Stimulated activated CD4-positive, alpha-beta T cell treated with anti-CD3 and anti-CD28 coated beads, Interleukin-15, amount 100 ng/mL, for 48 hours (primary cell): Measurements from ENCODE around the gene PRRT4.

Experiments
- DNase-seq, 2 donors: peaks; one replicate each; pipeline ENCODE4 v3.0.0-alpha.2; 2020; ENCODE audit warnings: low read depth in 2 of 2

The PRRT4 gene

DNA sequence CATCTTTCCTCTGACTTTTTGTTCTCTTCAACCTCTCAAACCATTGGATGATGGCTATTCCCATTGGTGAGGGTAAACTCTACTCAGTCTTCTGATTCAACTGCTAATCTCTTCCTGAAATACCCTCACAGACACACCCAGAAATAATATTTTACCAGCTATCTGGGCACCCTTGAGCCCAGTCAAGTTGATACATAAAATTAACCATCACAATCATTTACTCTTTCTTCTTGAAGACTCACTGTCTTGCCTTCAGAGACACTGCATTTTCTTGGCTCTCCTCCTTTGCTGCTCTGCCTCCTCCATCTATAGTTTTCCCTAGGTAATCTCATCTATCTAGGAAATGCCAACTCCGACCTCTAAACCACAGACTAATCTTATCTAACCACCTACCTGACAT, 12.6 kb upstream of the PRRT4 start:
- DNase-seq: no peak

DNA sequence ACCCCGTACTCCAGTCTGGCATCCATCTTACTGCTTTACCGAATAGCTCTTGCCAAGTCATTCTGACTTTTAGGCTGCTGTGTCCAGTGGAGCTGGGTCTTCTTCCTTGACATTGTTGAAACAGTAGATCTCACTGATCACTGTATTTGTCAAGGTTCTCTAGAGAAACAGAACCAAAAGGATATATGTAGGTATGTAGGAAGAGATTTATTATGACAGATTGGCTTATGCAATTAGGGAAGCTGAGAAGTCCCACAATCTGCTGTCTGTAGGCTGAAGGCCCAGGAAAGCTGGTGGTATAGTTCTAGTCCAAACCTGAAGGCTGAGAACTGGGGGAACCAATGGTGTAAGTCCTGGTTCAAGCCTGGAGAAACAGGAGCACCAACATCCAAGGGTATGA, 12.1 kb upstream of the PRRT4 start:
- no peak for DNase-seq

GRCh38 chr7:128370491-128370890, 9.0 kb upstream of the PRRT4 start:
- DNase-seq: no peak

- no peak for DNase-seq
These were observed 5.5 kb upstream of the PRRT4 start for GRCh38 chr7:128366986-128367385.

DNA sequence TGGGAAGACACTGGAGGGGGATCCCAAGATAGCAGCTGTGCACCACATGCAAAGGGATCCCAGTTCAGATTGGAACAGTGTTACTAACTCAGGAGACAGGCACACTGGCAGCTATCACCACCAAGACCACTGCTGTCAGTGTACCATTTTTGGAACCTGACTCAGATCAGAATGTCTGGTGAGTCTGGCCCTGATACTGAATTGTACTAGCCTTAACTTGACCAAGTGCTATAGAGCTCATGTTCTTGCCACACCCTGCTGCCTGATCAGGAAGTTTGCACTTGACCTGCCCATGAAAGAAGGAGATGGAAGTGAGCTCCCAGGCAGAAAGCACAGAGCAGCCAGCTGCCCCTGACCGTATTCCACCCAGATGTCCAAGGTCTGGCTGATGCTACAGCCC, 4.8 kb upstream of the PRRT4 start:
- DNase-seq: no peak

- DNase-seq: no peak
These were observed 3.9 kb upstream of the PRRT4 start for GRCh38 chr7:128365432-128365831.

GRCh38 chr7:128364166-128364870, 2.8 kb upstream of the PRRT4 start:
- no peak for DNase-seq

GRCh38 chr7:128363261-128363721, 1.8 kb upstream of the PRRT4 start:
- DNase-seq: no peak

DNA sequence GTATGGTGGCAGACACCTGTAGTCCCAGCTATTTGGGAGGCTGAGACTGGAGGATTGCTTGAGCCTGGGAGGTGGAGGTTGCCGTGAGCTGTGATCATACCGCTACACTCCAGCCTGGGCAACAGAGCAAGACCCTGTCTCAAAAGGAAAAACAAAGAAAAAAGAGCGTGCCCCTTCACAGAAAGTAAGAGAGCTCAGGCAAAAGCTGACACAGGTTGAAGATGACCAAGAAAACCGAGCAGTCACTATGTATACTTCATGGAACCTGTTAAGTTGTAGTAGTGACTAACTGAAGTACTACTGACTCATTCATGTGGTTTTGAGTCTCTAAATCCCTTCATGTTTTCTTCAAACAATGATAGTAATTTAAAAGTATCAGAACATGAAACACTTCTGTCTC, 1.2 kb upstream of the PRRT4 start:
- no peak for DNase-seq

DNA sequence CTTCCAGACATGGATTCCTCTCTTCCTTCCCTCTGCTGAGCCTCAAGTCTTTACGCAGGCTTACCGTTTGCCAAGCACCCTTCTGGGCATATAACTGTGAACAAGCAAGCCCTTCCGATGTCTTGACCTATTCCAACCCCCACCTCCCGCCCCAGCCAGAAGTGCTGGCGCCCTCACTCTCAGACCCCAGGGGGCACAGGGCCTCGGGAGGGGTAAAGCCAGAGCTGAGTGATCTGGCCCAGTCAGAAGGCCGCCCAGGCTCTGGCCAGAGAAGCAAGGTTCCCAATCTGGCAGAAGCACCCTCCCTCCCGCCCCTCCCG, 1.2 kb downstream of the PRRT4 start:
- no peak for DNase-seq

GRCh38 chr7:128359939-128360338, 1.6 kb downstream of the PRRT4 start:
- no peak for DNase-seq

- DNase-seq: no peak
These were observed 2.2 kb downstream of the PRRT4 start for GRCh38 chr7:128359336-128359735.

DNA sequence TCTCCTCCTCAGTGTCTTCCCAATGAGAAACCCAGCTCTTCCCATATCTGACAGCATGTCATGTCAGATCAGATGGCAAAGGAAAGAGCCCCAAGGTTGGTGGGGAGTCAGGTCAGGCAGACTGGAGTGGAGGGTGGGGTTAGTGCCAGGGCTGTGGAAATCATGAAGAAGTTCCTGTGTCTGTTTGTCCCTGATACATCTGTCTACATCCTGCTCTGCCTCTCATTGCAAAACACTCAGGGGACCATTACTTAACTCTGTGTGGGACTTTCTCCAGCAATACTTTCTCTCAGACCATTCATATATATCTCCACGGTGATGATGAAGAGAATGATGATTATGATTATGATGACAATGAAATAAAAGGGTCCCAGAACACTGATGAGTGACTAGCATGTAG, 3.3 kb downstream of the PRRT4 start:
- no peak for DNase-seq

- DNase-seq: no peak
These were observed 4.3 kb downstream of the PRRT4 start for GRCh38 chr7:128357217-128357613.

GRCh38 chr7:128356546-128357216, 4.8 kb downstream of the PRRT4 start:
- DNase-seq: no peak

GRCh38 chr7:128353610-128354009, 7.9 kb downstream of the PRRT4 start:
- DNase-seq: no peak

- DNase-seq: no peak
These were observed 8.3 kb downstream of the PRRT4 start for GRCh38 chr7:128353189-128353588.

DNA sequence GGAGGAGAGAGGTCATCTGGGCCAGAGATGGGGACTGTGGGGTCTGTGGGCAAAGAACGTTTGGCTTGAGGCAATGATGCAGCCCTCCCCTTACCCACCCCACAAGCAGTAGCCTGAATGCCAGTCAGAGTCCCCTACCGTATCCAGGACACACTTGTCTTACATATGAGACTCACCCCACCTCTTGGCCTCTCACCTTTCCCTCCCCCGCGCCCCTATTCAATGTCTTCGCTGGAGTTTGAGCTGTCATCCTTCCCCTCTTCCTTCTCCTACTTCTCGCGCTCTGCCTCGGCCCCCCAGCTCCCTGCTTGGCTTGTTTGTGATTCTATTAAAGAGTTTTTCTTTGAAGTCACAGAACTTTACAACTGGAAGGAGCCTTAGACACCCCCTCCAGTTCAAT, 8.9 kb downstream of the PRRT4 start:
- DNase-seq: no peak

GRCh38 chr7:128352153-128352537, 9.3 kb downstream of the PRRT4 start:
- DNase-seq: peak in 1 of 2 donors; percentile 19

GRCh38 chr7:128351296-128352152, 10.0 kb downstream of the PRRT4 start:
- DNase-seq: no peak

DNA sequence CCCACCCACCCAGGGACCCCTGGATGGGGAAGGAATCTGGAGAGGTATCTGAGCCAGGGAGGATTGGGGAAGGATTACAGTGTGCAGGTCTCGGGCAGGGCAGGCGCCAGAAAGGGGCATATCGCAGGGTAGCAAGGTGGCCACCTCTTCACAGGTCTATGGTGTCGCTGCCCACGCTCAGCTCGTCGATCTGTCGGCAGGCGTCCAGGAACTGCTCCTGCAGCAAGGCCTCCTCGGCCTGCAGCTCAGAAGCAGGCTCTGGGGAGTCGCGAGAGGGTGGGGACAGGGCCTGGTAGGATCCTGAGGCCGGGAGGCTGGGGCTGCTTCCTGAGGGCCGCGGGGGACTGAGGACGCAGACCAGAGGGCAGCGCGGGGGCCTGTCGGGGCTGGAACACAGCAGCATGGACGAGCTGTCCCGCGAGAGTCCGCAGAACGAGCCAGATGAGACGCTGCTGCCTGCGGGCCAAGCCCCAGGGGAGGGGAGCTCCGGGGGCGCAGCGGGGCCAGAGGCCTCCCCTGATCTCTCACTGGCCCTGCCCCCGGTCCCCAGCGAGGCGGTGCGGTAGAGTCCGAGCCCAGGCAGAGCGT, 10.7 kb downstream of the PRRT4 start:
- DNase-seq: no peak

- DNase-seq: no peak
These were observed 12.0 kb downstream of the PRRT4 start for GRCh38 chr7:128349466-128349825.
